ENCODE data around the gene GRID1. TPM values are rescaled to one million over a fixed set of nuclear protein-coding genes. Genes with fewer than 3 reads are reported as not detected.
"Not testable (repeated sequence)": the region's sequence is repeated elsewhere in the genome, so short reads cannot be mapped to it uniquely, and the experiment has no call there.

The GRID1 gene
- total RNA-seq, 3 donors from 2014 or later = 0.61 to 1.9 (median 0.87) TPM

GRCh38 chr10:86177537-86178155, 188.9 kb downstream of the GRID1 start:
- DNase-seq = no peak
- Histone ChIP-seq H3K4me1 (ENCODE audit: low read depth) (no peaks in the 10 kb centered on the region), H3K9me3 (no peaks in the 10 kb centered on the region), H3K36me3 (ENCODE audit: low read depth) (no peaks in the 10 kb centered on the region), H3K4me3 (no peak overlapping the region)
- TF ChIP-seq, protein P1, sequence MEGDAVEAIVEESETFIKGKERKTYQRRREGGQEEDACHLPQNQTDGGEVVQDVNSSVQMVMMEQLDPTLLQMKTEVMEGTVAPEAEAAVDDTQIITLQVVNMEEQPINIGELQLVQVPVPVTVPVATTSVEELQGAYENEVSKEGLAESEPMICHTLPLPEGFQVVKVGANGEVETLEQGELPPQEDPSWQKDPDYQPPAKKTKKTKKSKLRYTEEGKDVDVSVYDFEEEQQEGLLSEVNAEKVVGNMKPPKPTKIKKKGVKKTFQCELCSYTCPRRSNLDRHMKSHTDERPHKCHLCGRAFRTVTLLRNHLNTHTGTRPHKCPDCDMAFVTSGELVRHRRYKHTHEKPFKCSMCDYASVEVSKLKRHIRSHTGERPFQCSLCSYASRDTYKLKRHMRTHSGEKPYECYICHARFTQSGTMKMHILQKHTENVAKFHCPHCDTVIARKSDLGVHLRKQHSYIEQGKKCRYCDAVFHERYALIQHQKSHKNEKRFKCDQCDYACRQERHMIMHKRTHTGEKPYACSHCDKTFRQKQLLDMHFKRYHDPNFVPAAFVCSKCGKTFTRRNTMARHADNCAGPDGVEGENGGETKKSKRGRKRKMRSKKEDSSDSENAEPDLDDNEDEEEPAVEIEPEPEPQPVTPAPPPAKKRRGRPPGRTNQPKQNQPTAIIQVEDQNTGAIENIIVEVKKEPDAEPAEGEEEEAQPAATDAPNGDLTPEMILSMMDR (IDR thresholded peaks at IDR 0.05) = no peak
- ATAC-seq = no peak
- intact Hi-C loops (cut with DNase I, micrococcal nuclease) = no loop called here

- ATAC-seq (no peak), DNase-seq (no peak)
- Histone ChIP-seq H3K4me3 (no peak overlapping the region), H3K36me3 (ENCODE audit: low read depth) (no peaks in the 10 kb centered on the region), H3K9me3 (no peaks in the 10 kb centered on the region), H3K4me1 (ENCODE audit: low read depth) (no peaks in the 10 kb centered on the region)
- TF ChIP-seq, protein P1 (IDR thresholded peaks at IDR 0.05) = no peak
- intact Hi-C loops (cut with DNase I, micrococcal nuclease) = no loop called here
Measured at GRCh38 chr10:86176850-86177536, 189.6 kb downstream of the GRID1 start.

GRCh38 chr10:86175476-86175875, 191.1 kb downstream of the GRID1 start:
- H3K9me3 ChIP-seq; H3K4me1 ChIP-seq (ENCODE audit: low read depth); DNase-seq; intact Hi-C loops (cut with DNase I, micrococcal nuclease); H3K36me3 ChIP-seq (ENCODE audit: low read depth); H3K4me3 ChIP-seq; ATAC-seq: not testable (repeated sequence)

- intact Hi-C loops (cut with DNase I, micrococcal nuclease) = no loop called here
- H3K9me3 ChIP-seq = no peaks in the 10 kb centered on the region
- H3K4me1 ChIP-seq (ENCODE audit: low read depth) = no peaks in the 10 kb centered on the region
- ATAC-seq = no peak
- no peak for DNase-seq
- H3K4me3 ChIP-seq = no peak overlapping the region
- TF ChIP-seq, protein P1 (IDR thresholded peaks at IDR 0.05) = no peak
- H3K36me3 ChIP-seq (ENCODE audit: low read depth) = no peaks in the 10 kb centered on the region
Measured at GRCh38 chr10:86172301-86172700, 194.3 kb downstream of the GRID1 start.

DNA sequence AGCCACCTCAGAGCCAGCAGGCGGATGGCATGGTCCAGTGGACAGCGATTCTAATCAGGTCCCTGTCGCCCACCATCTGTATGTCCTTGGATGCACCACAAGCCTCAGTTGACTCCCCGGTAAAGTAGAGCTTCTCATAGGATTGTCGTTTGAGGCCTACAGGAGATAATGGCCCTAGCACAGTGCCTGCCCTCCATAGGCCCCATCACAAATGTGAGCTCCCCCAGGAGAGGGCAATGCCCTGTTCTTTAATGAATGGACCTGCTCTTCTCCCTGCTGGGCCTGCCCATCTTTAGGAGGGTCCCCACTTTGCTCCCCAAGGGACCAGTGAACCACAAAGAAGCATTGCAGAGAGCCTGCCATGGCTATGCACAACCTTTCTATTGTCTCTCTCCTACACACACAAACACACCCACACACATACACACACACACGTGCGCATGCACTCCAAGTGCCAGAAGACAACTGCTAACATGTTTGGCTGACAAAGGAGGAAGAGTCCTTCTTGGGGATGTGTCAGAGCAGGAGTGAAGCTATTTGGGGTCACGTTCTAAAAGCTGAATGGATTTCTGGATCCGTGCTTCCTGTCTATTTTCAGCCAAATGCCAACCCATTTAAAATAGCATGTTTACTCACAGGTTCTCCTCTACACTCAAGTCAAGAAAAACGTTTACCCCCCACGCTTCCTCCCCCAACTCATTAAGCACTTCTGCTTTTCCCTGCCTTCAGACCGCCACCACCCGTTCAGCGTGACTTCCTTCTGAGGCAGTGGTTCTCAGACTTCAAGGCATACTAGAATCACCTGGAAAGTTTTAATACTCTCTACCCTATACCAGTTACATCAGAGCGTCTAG, 196.1 kb downstream of the GRID1 start:
- Histone ChIP-seq H3K36me3 (ENCODE audit: low read depth) (no peaks in the 10 kb centered on the region), H3K4me3 (no peak overlapping the region), H3K4me1 (ENCODE audit: low read depth) (no peaks in the 10 kb centered on the region), H3K9me3 (no peaks in the 10 kb centered on the region)
- no peak for ATAC-seq
- TF ChIP-seq, protein P1 (IDR thresholded peaks at IDR 0.05) = no peak
- intact Hi-C loops (cut with DNase I, micrococcal nuclease) = no loop called here
- DNase-seq = no peak
